HG03521 (cell line): ENCODE measurements around the gene LMO7.

Experiments
- ATAC-seq: cut with Tn5 transposase; IDR thresholded peaks from one replicate; pipeline ENCODE4 v1.9.1; 2021; ENCODE audit warnings: mild to moderate bottlenecking, moderate library complexity; ENCODE audit not compliant: unreplicated experiment

The LMO7 gene

DNA sequence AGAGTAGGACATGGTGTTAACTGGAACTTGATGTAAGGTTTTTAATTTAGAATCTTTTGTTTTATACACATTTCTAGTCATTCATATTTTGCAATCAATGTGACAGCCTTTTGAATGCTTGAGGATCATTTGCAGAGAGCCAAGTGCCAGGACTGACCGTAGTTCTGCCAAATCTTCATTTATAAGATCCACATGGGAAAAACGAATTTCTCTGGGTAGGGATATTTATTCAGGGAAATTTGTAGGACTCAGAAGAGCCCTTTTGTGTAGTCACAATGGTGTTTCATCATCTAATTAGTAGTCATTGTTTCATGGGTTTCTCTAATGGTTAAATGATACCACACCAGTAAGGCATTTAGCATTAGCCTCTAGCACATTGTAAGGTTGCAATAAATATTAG is 161.1 kb downstream of the LMO7 start:
- no peak for ATAC-seq

DNA sequence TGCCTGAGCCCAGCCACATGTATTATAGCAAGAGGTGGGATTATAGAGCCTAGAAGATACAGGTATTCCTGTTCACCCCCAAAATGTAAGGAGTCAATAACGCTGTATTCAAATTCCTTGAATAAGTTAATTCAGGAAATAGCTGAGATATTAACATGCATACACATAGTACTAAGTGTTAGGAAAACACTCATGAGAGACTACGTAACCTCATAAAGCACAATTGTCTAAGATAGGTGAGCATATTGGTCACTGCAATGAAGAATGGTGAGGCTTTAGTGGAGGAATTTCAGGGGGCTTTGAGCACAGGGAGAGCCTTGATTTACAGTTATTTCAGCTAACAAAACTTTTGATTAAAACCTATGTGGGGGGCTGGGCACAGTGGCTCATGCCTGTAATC is 161.6 kb downstream of the LMO7 start:
- no peak for ATAC-seq

DNA sequence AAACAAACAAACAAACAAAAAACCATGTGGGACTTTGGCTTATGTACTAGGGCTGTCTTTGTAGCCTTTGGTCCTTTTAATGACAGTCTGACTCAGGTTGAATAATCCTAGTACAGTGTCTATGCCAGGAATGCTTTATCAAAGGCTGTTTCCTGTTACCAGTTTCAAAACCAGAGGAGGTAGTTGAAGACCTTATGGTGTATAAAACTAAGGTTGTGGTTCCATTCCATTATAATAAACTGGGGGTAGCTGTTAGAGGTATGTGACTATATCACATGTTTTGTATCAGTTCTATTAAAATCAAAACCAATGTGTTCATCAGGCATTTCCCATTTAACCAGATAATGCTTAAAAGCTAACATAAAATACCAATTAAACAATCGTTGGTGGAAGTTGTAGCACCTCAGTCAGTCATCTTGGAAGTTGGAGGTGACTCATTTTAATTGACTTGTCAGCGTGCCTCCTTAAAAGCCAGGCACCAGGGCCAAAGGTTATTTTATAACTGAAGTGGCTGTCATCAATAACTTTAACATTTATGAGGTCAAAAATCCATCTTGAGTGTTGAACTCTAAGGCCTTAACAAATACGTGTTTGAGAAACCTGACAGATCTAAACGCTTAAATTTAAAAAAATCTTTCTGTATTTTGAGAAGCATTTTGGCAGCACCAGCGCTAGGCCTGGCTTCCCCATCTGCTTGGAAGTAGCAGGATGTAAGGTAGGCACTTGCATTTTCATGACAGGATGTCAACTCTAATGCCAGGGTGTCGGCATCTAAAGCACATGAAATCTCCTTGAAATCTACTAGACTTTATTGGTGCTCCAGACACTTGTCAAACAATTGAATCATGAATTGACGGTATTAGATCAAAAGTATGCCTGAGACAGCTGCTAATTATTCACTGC is 162.5 kb downstream of the LMO7 start:
- no peak for ATAC-seq

DNA sequence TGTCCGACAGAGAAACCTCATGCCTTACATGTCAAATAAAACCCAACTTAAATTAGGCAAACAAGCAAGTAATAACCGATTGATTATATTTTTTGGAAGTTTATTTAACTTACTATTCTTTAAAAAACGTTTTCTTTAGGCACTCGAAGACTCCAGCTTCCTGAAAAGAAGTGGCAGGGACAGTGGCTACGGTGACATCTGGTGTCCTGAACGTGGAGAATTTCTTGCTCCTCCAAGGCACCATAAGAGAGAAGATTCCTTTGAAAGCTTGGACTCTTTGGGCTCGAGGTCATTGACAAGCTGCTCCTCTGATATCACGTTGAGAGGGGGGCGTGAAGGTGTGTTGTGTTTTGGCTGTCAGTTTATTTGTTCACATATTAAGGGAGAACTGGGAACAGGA is 164.4 kb downstream of the LMO7 start:
- no peak for ATAC-seq

DNA sequence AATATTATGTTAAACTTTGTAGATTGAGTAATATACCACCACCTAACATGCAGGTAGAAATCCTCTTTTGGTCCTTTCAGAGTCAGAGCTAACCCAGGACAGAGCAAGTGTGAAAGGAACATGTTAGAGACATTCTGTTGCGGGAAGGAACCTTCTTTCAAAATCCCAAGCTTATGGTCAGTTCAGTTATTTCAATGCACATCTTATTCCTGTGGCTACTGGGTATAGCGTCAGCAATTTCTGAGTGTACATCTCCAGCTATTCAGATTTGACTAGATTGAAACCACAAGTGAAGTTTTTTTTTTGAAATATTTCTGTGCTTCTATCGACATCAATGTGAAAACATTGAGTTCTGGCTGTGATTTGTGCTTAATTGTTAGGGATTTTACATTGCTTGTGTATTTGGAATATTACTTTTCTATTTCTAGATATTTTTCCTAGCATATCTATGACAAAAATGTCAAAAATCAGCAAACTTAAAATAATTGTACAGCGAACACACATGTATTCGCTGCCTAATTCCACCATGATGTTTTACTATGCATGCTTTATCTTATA is 165.3 kb downstream of the LMO7 start:
- no peak for ATAC-seq

DNA sequence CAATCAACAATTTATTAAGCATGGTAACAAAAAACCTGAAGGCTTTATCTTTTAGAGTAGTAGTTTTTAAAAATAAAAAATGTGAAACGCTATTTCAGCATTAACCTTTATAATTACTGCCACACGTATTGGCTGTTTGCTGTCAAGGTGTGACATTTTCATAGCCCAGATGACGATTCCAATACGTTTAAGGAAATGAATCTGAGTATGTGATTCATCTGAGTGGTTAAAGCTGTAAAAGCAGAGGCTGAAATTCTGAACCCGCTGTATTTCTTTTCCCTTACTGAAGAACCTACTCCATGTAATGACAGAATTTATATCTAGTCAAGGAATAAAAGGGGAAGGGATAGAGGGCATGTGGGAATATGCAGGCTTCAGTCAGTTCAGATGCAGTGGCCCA is 166.0 kb downstream of the LMO7 start:
- ATAC-seq, result no peak

DNA sequence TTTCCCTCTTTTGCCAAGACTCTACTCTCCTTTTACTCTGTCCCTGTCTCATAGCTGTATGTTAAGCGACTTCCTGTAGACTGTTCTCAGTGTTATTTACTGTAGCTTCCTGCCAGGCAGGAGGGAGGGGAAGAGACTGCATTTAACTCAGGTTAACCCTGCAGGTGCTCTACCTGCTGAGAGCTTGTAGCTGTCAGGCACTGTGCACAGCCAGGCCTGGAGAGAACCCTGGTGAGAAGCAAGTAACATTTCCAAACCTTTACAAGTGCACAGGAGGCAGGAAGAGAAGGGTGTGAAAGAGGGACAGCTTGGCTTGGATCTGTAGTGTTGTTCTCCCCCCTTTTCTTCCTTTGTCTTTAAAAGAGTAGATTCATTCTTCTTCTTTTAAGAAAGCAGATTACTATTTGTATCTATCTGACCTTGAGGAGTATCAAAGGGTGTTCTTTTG is 167.1 kb downstream of the LMO7 start:
- ATAC-seq, result peak; percentile 46

DNA sequence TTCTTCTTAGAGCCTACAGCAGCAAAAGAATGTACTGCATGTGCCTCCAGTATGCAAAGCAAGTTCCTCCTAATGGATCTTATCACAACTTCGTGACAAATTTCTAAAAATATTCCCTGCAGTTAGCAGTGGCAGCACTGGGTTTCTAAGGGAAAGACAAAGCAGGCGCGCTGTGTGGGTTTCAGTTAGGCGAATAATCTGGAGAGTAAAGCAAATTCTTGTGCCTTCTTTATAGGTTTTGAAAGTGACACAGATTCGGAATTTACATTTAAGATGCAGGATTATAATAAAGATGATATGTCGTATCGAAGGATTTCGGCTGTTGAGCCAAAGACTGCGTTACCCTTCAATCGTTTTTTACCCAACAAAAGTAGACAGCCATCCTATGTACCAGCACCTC is 167.9 kb downstream of the LMO7 start:
- ATAC-seq, result no peak

DNA sequence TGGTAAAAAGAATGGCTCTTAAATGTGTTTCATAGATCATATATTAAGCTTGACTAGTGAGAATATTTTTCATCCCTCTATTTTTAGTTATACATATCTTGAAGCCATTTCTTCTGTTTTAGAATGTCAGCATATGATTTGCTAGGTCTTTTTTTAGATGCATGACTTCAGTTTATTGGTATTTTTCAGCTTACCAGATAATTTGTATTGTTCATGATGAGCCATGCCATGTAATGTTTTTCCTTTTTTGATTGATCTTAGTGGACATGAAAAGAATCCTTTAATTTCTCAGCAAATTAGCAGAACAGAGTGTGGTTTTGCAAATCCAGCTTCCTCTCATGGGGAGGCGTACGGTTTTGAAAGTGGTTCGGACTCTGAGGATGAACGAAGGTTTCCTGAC is 168.5 kb downstream of the LMO7 start:
- ATAC-seq, result no peak

DNA sequence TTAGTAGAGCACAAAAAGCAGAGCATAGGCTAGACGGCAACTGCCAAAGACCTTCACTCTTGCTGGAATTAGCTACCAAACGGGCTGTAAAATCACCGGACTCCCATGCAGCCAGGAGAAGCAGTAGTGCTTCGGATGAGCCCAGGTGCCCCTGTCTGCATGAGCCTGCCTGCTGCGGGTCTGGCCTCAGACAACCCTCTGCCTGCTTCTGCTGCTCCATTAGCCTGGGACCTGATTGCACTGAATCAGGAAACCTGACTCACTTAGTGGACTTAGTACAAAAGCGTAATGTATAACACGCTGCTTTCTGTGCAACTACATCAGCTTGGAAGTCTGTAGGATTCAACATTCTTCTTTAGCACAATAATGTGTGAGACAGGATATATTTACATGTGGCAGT is 170.0 kb downstream of the LMO7 start:
- ATAC-seq, result no peak

DNA sequence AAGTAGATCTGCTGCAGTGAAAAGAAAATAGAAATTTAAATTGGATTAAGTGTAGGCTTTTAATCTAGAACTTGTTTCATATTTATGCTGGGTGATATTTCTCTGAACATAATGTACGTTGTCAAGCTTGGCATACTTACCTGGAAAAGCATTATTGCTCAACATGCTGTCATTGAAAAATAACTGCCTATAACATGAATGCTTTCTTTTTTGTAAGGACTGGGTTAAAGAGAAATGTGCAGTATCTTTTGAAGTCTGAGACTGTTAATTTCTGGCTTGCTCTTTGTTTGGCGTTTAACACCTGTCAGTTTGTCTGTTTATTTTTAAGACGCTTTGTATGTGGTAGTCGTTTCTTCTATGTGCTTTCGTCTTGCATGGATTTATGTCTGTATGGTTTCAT is 175.2 kb downstream of the LMO7 start:
- no peak for ATAC-seq

DNA sequence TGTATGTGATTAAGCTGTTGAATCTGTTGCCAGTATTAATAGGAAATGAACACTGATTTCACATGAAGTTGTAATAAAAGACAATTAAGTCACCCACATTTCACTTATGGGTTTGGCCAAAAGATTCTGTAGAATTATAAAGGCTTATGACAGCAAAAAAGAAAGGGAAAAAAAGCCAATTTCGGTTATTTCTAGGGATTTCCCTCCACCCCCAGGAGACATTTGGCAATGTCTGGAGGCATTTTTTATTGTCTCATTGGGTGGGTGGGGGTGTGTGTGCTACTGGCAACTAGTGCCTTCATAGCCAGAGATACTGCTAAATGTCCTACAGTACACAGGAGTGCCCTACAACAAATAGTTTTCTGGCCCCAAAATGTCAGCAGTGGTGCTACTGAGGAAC is 175.7 kb downstream of the LMO7 start:
- no peak for ATAC-seq

DNA sequence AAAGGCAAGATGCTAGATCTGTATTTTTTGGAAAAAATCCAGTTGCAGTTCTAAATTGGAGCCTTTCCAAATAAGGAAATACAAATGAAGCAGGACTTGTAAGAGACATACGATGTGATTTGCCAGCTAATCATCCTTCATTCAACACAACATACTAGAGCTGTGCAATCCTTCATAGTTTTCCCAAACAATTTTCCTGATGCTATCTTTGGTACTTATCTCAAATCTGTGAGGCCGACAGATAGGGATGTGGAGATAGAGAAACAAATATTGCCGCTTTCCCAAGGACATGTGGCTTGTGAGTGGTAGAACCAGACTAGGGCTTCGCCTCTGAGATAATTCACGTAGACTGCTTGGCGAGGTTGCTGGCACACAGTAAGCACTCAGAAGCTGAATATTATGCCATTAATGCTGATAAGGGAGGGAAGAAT is 176.6 kb downstream of the LMO7 start:
- no peak for ATAC-seq

DNA sequence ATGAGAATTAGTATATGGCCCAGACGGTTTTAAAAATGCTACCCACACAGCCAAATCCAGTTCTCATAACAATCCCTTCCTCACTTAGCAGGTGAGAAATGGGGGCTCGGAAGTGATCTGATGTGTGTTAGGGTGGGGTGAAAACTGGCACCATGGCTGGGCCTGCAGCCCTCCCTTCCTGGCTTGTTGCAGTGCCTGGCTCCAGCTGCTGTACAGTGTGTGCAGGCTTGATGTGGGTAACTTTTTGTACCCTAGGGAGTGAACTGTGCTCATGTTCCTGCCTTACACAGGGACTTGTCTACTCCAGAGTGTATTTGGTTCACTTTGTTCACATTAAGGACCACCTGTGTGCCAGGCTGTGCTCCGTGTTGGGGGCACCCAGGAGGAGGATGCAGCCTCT is 177.2 kb downstream of the LMO7 start:
- ATAC-seq, result no peak

DNA sequence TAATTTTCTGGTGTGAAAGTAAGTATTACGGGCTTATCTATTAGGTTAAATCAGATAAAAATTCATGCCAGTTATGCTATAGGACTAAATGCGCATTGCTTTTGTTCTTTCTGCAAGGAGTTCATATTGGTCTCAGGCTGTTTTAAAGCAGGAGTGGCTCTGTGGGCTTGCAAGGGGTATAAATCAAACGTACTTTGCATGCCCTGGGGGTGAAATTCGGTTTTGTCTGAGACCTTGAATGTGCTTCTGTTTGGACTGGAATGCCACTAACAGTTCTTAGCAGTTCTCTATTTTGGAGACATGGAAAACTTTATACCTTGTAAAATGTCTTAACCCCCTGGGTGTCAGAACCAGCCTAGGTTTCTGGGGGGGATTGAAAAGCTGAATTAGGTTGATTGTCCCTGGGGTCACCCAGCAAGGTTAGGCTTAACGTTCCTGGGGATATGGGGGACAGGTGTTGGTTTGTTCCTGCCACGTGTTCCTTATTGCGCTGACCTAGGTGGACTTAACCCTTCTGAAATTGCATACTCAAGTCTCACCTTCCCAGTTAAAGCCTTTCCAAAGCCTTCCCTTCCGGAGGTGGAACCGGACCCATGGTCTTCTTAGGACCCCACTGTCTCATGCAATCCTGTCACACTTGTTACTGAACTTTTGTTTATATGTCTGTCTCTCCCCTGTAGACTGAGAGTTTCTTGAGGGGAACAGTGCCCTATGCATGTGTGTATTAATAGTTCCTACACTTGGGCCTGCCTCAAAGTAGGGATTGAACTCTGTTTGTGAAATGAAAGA is 182.2 kb downstream of the LMO7 start:
- ATAC-seq, result no peak

DNA sequence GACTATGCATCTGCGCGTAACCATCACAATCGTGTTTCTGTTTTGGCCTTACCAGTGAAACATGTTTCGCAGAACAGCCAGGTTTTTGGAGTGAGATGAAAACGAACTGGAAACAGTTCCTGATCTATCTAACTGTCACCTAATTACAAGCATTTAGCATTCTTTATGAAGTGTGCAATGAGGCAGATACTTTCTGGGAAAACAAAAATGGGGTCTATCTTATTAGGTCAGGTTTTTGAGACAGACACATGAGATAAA is 182.8 kb downstream of the LMO7 start:
- ATAC-seq, result no peak

DNA sequence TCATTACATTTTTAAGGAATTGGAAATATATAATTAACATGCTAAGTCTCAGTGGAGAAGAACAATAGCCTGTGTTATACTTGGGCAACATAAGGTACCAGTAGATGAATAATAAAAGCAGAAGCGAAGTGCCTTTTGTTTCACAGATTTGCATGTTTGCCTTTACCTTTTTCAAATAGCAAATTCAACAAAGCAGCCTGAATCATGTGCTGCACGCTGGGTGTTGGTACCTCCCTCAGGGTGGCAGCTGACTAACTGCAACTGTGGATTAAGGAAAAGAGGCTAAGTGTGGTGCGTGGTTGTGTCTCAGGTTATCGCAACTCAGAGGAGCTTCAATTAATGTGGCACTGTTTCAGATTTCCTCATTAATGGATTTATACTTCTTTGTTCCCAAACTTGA is 189.0 kb downstream of the LMO7 start:
- no peak for ATAC-seq

DNA sequence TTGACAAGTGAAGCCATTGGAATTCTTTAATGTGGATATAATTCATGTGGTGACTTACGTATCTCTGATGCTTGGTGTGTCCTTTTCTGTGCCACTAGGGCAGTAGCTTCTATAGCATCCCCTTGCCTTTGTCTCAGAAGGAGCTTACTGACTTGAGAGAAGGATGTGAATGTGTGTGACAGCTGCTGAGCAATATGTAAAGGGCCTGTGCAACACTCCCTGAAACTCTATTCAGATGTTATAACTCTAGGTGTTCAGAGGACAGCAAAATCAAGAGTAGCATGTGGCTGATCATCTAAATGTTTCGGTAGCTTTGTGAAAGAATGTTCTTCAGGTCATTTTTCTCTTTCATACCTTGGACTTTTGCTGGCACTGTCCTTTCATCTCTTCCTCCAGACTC is 189.5 kb downstream of the LMO7 start:
- no peak for ATAC-seq

DNA sequence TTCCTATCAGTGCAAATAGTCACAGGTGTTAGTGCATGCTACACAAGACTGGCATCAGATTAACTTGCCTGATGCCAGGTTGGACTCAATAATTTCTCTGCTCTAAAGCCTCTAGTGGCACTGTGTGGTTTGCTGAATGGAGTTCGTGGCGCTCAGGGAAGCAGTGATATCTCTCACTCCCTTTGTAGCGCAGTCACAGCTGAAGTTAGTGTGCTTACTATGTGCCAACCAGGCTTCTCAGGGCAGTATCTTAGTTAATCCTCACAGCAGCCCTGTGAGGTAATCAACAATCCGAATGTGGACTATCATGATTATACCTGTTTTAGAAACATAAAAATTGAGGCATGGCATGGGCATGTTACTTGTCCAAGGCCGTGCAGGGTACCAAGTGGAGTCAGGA is 190.3 kb downstream of the LMO7 start:
- no peak for ATAC-seq

DNA sequence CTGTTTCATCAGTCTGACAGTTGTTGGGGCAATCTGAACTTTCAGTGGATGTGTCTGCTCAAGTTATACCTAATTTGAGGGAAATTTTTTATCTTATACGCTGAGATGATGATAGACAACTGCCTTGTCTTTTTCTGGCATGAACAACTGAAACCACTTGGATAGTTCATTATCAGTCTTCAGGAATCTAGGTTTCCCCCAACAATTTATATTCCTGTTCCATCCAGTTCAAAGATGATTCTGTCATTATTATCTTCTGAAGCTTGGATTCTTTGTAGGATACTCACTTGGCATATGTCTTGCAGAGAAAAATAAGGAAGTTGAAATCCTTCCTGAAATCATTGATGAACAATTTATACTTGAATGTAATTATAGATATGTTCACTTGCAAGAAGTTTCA is 193.7 kb downstream of the LMO7 start:
- ATAC-seq, result no peak

DNA sequence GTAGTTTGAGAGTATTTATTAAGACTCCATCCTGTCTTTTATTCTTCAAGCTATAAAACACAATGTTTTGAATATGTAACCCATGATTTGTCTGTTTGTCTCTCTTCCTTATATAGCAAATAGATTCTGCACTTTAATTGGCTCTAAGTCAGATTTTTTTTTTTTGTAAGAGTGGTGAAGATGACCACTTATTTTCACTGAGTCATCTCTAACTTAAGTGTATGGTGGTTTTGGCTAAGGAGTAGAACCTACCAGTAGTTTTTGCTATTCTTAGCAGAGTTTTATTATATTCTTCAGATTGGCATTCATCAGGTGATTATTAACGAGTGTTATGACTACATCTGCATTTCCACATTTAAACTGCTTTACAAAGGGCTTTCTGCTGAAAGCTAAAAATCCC is 194.7 kb downstream of the LMO7 start:
- no peak for ATAC-seq

DNA sequence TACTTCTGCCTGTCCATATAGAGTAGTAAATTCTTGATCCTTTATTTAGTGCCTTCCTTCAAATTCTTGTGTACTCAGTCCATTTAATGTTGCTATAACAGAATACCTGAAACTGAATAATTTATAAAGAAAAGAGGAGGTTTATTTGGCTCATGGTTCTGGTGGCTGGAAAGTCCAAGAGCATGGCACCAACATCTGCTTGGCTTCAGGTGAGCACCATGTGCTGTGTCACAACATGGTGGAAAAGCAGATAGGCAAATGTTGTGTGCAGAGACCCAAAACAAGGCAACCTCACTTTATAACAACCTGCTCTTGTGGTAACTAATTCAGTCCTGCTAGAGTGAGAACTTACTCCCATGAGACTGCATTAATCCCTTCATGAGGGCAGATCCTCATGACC is 195.3 kb downstream of the LMO7 start:
- no peak for ATAC-seq
